OCI-LY7 (cell line): ENCODE measurements around the gene MAIP1. TPM values are rescaled to one million over a fixed set of nuclear protein-coding genes. Genes with fewer than 3 reads are reported as not detected.

Experiments
- BruUV-seq: library from RNA; stranded (reverse); fragments of 400-500 nt; replicated peaks from 2 replicates; lab custom pipeline; 2021; lab: Mats Ljungman, UMichigan
- CTCF ChIA-PET: fragments of 300-600 bp; sonication (Branson Sonifier 250); formaldehyde crosslinking; loops from one replicate; lab custom pipeline; 2022; ENCODE audit warnings: antibody characterized with exemption; ENCODE audit not compliant: unreplicated experiment; lab: Charles Lee
- POLR2A ChIA-PET: fragments of 300-600 bp; sonication (Branson Sonifier 250); formaldehyde crosslinking; loops from one replicate; lab custom pipeline; 2022; ENCODE audit warnings: antibody characterized with exemption; lab: Charles Lee
- DNase-seq: peaks from one replicate; pipeline ENCODE4 v3.0.0-alpha.2; 2015; ENCODE audit warnings: low spot score
- H2AFZ ChIP-seq: fragments of 200-600 bp; sonication (generic), shearing (Covaris generic); 2 replicates; pipeline ENCODE4 v1.6.1; 2014; ENCODE audit warnings: mild to moderate bottlenecking, antibody characterized with exemption, low read length, moderate library complexity
- H3K27ac ChIP-seq: fragments of 200-600 bp; sonication (generic); 2 replicates; pipeline ENCODE4 v1.5.1; 2014; ENCODE audit warnings: mixed run types, low read depth, mild to moderate bottlenecking, moderate library complexity, low read length, inconsistent platforms; ENCODE audit not compliant: poor library complexity, severe bottlenecking
- H3K36me3 ChIP-seq: fragments of 200-600 bp; sonication (generic); 2 replicates; pipeline ENCODE4 v1.6.1; 2014; ENCODE audit warnings: mild to moderate bottlenecking, antibody characterized with exemption, low read length, moderate library complexity, mixed read lengths; ENCODE audit not compliant: insufficient read depth
- H3K4me1 ChIP-seq: fragments of 200-600 bp; sonication (generic); 2 replicates; pipeline ENCODE4 v1.5.1; 2014; ENCODE audit warnings: mild to moderate bottlenecking, low read length; ENCODE audit not compliant: insufficient read depth, poor library complexity, severe bottlenecking
- H3K4me2 ChIP-seq: fragments of 200-600 bp; sonication (generic); 2 replicates; pipeline ENCODE4 v1.6.1; 2014; ENCODE audit warnings: mild to moderate bottlenecking, low read length
- H3K4me3 ChIP-seq: fragments of 200-600 bp; sonication (generic); 2 replicates; pipeline ENCODE4 v1.5.1; 2014; ENCODE audit warnings: mild to moderate bottlenecking, low read depth, low read length; ENCODE audit not compliant: poor library complexity, severe bottlenecking
- H3K79me2 ChIP-seq: fragments of 200-600 bp; sonication (generic); 2 replicates; pipeline ENCODE4 v1.6.1; 2016; ENCODE audit warnings: low read depth, mild to moderate bottlenecking, low read length, moderate library complexity, mixed read lengths; ENCODE audit not compliant: insufficient read depth
- H3K9me2 ChIP-seq: fragments of 200-600 bp; sonication (generic); 2 replicates; pipeline ENCODE4 v1.6.1; 2016; ENCODE audit warnings: mild to moderate bottlenecking, low read length, mixed read lengths; ENCODE audit not compliant: insufficient read depth
- H3K9me3 ChIP-seq: fragments of 200-600 bp; sonication (generic); 2 replicates; pipeline ENCODE4 v1.6.1; 2014; ENCODE audit warnings: mild to moderate bottlenecking, mixed run types, low read length, mixed read lengths
- H4K20me1 ChIP-seq: fragments of 200-600 bp; sonication (generic); 2 replicates; pipeline ENCODE4 v1.6.1; 2014; ENCODE audit warnings: mild to moderate bottlenecking, antibody characterized with exemption, low read length, moderate library complexity, mixed read lengths; ENCODE audit not compliant: insufficient read depth
- CTCF ChIP-seq: fragments of 200-600 bp; sonication (generic); conservative IDR thresholded peaks from 2 replicates; pipeline ENCODE4 v1.5.1; 2014; ENCODE audit warnings: mild to moderate bottlenecking, antibody characterized with exemption, low read length, moderate library complexity, mixed read lengths
- EZH2phosphoT487 ChIP-seq: fragments of 200-600 bp; sonication (generic); IDR thresholded peaks from 2 replicates; pipeline ENCODE4 v1.6.1; 2018; ENCODE audit warnings: low read depth, borderline replicate concordance, mild to moderate bottlenecking, mixed run types, antibody characterized with exemption, low read length, moderate library complexity, mixed read lengths
- intact Hi-C: fragments of 100-400 bp; cut with micrococcal nuclease; formaldehyde crosslinking; loops from one replicate; pipeline ENCODE4 v1.10.0; 2022; ENCODE audit not compliant: unreplicated experiment
- total RNA-seq, 2 experiments: library from RNA; depleted of rRNA in 1 of 2; stranded (reverse); fragments of >200 nt in 1 of 2; shearing (Covaris generic) in 1 of 2; gene quantifications; 2 replicates each; pipeline ENCODE4 v1.2.3, GENCODE V29; 2014 to 2022

The MAIP1 gene
- total RNA-seq, 2 experiments from 2014 or later, result 25.3 to 29.8 TPM

DNA sequence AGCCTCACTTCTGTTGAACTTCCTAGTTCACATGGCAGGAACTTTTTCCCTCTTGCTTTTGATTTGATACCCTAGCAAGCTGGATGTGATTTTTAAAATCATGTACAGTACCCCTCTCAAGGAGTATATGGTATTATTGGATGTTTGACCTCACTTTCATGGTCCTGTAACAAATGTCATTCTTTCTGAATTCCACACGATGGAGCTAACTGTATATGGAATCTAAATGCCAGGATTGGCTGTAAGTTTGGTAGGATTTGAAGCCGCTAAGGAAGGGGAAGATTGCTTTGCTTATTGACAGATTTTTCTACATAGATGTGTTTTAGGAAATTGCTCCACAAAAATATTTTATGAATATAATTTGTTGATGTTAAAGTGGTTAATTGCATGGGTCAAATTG lies 18.3 kb downstream of the MAIP1 start:
- intact Hi-C loops, result loop anchor here (10.0 kb wide), 1 partner anchor 601 kb away; no protein-coding TSS in a partner anchor
- no peaks in the 10 kb centered on the region for H3K9me3 ChIP-seq
- no peak overlapping the region for H3K4me2 ChIP-seq
- H3K36me3 ChIP-seq, result peaks cover 37% of the 10 kb centered on the region; the same call in 1 of the 2 replicates
- no peak overlapping the region for H3K27ac ChIP-seq
- BruUV-seq, result no TSS peak
- H3K4me1 ChIP-seq, result no peaks in the 10 kb centered on the region
- ChIA-PET CTCF (no interaction called here), POLR2A (interaction anchor here (0.6 to 1.2 kb wide), 3 partner anchors 10 to 12 kb away, joined by 3 to 4 read pairs (median 4); no protein-coding TSS in a partner anchor)
- no peaks in the 10 kb centered on the region for H3K79me2 ChIP-seq
- TF ChIP-seq EZH2phosphoT487 (no peak), CTCF (0 out of 2 replicates have a peak, but pooled peaks have one; percentile 32)
- no peak overlapping the region for H3K4me3 ChIP-seq
- no peak overlapping the region for H2AFZ ChIP-seq
- DNase-seq, result no peak
- H3K9me2 ChIP-seq, result no peaks in the 10 kb centered on the region
- H4K20me1 ChIP-seq, result peaks cover 3% of the 10 kb centered on the region; the same call in 1 of the 2 replicates

DNA sequence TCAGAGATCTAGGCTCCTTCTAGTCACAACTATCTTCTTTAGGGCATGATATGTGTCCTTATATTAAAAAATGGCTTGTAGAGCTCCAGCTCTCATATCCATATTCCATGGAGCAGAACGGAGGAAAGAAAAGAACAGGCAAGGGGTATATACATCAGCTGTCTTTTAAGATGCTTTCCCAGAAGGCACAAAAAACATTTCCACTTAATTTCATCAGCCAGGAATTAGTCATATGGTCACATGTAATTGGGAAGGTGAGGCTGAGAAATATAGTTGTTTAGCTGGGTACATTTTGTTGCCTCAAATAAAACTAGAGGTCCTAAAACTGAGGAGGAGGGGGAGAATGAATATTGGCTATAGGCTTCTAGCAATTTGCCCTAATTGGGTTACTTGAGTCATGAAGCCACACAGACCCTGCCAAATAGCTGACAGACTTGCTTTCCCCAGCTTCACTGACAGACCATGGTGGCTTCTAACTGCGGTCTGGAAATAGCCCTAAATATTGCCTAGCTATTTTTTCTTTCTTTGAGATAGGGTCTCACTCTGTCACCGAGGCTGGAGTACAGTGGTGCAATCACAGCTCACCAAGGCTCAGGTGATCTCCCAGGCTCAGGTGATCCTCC lies 20.0 kb downstream of the MAIP1 start:
- Histone ChIP-seq H3K27ac (no peak overlapping the region), H3K79me2 (no peaks in the 10 kb centered on the region), H3K4me1 (no peaks in the 10 kb centered on the region), H2AFZ (no peak overlapping the region), H3K36me3 (peaks cover 24% of the 10 kb centered on the region; the same call in 1 of the 2 replicates), H4K20me1 (peaks cover 3% of the 10 kb centered on the region; the same call in 1 of the 2 replicates), H3K9me3 (no peaks in the 10 kb centered on the region), H3K9me2 (no peaks in the 10 kb centered on the region), H3K4me2 (no peak overlapping the region), H3K4me3 (no peak overlapping the region)
- ChIA-PET CTCF (interaction anchor here (0.5 kb wide), 1 partner anchor 595 kb away, joined by 3 read pairs; no protein-coding TSS in a partner anchor), POLR2A (interaction anchor here (0.5 kb wide), 1 partner anchor 548 kb away, joined by 3 read pairs; no protein-coding TSS in a partner anchor)
- no peak for DNase-seq
- no TSS peak for BruUV-seq
- TF ChIP-seq EZH2phosphoT487, result no peak
- no peak for TF ChIP-seq CTCF
- intact Hi-C loops, result loop anchor here (10.0 kb wide), 1 partner anchor 599 kb away; no protein-coding TSS in a partner anchor

GRCh38 chr2:199977984-199978415 lies 22.6 kb downstream of the MAIP1 start:
- TF ChIP-seq CTCF (no peak), EZH2phosphoT487 (no peak)
- Histone ChIP-seq H3K79me2 (no peaks in the 10 kb centered on the region), H3K9me3 (no peaks in the 10 kb centered on the region), H3K4me3 (no peak overlapping the region), H3K4me1 (no peaks in the 10 kb centered on the region), H4K20me1 (no peaks in the 10 kb centered on the region), H3K4me2 (no peak overlapping the region), H3K36me3 (peaks cover 14% of the 10 kb centered on the region; the same call in 1 of the 2 replicates), H2AFZ (no peak overlapping the region), H3K27ac (no peak overlapping the region), H3K9me2 (no peaks in the 10 kb centered on the region)
- BruUV-seq, result no TSS peak
- DNase-seq, result no peak
- CTCF ChIA-PET, result no interaction called here
- POLR2A ChIA-PET, result no interaction called here
- intact Hi-C loops, result loop anchor here (10.0 kb wide), 1 partner anchor 597 kb away; no protein-coding TSS in a partner anchor
